T-helper 22 cell (primary cell): ENCODE results near the gene SNF8.
"Not testable (repeated sequence)": the region's sequence is repeated elsewhere in the genome, so short reads cannot be mapped to it uniquely, and the experiment has no call there.

Source experiments
- DNase-seq: peaks from one replicate; pipeline ENCODE4 v3.0.0-alpha.2; 2020; ENCODE audit warnings: low read depth

The SNF8 gene

GRCh38 chr17:48944515-48945260 lies at the start of gene SNF8:
TSS of gene SNF8 (minus strand) at chr17:48944842. CDS start at chr17:48944734, 108 bp downstream.
- DNase-seq: peak; percentile 83

GRCh38 chr17:48993951-48994350 lies 49.3 kb upstream of the SNF8 start:
- no peak for DNase-seq

- no peak for DNase-seq
Observed at GRCh38 chr17:48993305-48993704, 48.7 kb upstream of the SNF8 start.

- no peak for DNase-seq
Observed at GRCh38 chr17:48992444-48992843, 47.8 kb upstream of the SNF8 start.

- DNase-seq: no peak
Observed at GRCh38 chr17:48990882-48991357, 46.3 kb upstream of the SNF8 start.

- no peak for DNase-seq
Observed at GRCh38 chr17:48989100-48989499, 44.5 kb upstream of the SNF8 start.

- no peak for DNase-seq
Observed at GRCh38 chr17:48985436-48986245, 41.0 kb upstream of the SNF8 start.

GRCh38 chr17:48981927-48982539 lies 37.4 kb upstream of the SNF8 start:
- DNase-seq: no peak

GRCh38 chr17:48973806-48974205 lies 29.2 kb upstream of the SNF8 start:
- no peak for DNase-seq

GRCh38 chr17:48972749-48973097 lies 28.1 kb upstream of the SNF8 start:
- no peak for DNase-seq

- DNase-seq: no peak
Observed at GRCh38 chr17:48970865-48971687, 26.4 kb upstream of the SNF8 start.

GRCh38 chr17:48970224-48970623 lies 25.6 kb upstream of the SNF8 start:
- no peak for DNase-seq

- DNase-seq: no peak
Observed at GRCh38 chr17:48961516-48962233, 17.0 kb upstream of the SNF8 start.

- DNase-seq: no peak
Observed at GRCh38 chr17:48960834-48961515, 16.3 kb upstream of the SNF8 start.

GRCh38 chr17:48954300-48954755 lies 9.7 kb upstream of the SNF8 start:
- no peak for DNase-seq

- no peak for DNase-seq
Observed at GRCh38 chr17:48952904-48953303, 8.3 kb upstream of the SNF8 start.

- no peak for DNase-seq
Observed at GRCh38 chr17:48951572-48951971, 6.9 kb upstream of the SNF8 start.

- not testable (repeated sequence) for DNase-seq
Observed at GRCh38 chr17:48945261-48945651, 614 bp upstream of the SNF8 start.

- no peak for DNase-seq
Observed at GRCh38 chr17:48933035-48933434, 11.6 kb downstream of the SNF8 start.

- no peak for DNase-seq
Observed at GRCh38 chr17:48930435-48930873, 14.2 kb downstream of the SNF8 start.

GRCh38 chr17:48929812-48930165 lies 14.9 kb downstream of the SNF8 start:
- DNase-seq: no peak
